ENCODE data around the gene RSRC1.

DNA sequence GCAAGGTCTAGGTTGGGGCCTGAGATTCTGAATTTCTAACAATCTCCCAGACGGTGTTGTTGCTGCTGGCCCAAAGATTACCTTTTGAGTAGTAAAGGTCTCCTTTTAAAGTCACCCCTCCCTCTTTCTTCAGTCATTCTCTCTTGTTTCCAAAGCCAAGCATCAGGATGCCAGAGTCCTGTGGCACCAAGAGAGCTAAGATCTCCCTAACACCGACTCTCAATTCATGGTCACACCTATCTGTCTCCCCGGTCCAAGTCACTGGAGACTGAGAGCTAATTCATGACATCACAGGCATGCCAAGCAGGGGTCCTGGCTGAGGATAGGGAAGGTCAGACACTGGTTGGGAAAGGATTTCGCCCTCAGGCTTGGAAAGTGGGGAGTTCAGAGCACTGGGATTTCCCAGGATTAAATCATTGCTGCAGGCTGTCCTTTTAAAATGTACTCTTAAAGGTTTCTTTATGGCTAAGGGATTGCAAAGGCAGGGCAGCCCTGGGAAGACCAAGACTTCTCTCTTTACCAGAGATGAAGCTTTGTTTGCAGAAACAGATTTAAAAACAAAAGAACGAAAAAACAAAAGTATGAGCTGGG, 11.0 kb upstream of the RSRC1 start:
- TF ChIP-seq CTCF (IDR thresholded peaks at IDR 0.05), result no peak
- TF ChIP-seq POLR2A (IDR thresholded peaks at IDR 0.05), result no peak
